ENCODE data around the gene S1PR5. TPM values are rescaled to one million over a fixed set of nuclear protein-coding genes. Genes with fewer than 3 reads are reported as not detected.

Gene S1PR5
- total and polyA plus RNA-seq, 4 donors = 0.17 to 0.56 (median 0.34) TPM

- H3K27ac ChIP-seq (ENCODE audit: low read depth in 1 of 2, low read length in 2 of 2) = no peak overlapping the region
- peaks cover 0 to 6% (median under 1%) of the 10 kb centered on the region in 4 donors for H3K4me1 ChIP-seq (ENCODE audit: control insufficient read depth in 4 of 4, insufficient read depth in 4 of 4, low read length in 3 of 4)
- no peak overlapping the region for H3K4me3 ChIP-seq (ENCODE audit: low read depth in 1 of 3, low read length in 3 of 3)
- no peaks in the 10 kb centered on the region for H3K9me3 ChIP-seq (ENCODE audit: control insufficient read depth in 4 of 4, low read length in 3 of 4)
- H3K36me3 ChIP-seq (ENCODE audit: control insufficient read depth in 4 of 4, insufficient read depth in 3 of 4, low read depth in 1 of 4, low read length in 3 of 4) = peaks cover 33 to 60% (median 46%) of the 10 kb centered on the region in 4 donors
- no peak overlapping the region for H3K9ac ChIP-seq (ENCODE audit: low read depth in 1 of 2, low read length in 2 of 2)
- 95% methylated on average over 6 of the region's 6 CpGs for WGBS
- no peaks in the 10 kb centered on the region for H3K27me3 ChIP-seq (ENCODE audit: control insufficient read depth in 4 of 4, insufficient read depth in 4 of 4, low read length in 3 of 4)
- no peak for DNase-seq (ENCODE audit: low spot score)
- TF ChIP-seq HNF4A (conservative IDR thresholded peaks at IDR 0.05) = no peak
- no peak for TF ChIP-seq SP1 (IDR thresholded peaks at IDR 0.05)
- TF ChIP-seq FOXA2 (IDR thresholded peaks at IDR 0.05) = no peak
- TF ChIP-seq REST (IDR thresholded peaks at IDR 0.05) = no peak
- no peak for TF ChIP-seq YY1 (IDR thresholded peaks at IDR 0.05)
- TF ChIP-seq JUND (IDR thresholded peaks at IDR 0.05) = no peak
- TF ChIP-seq HNF4G (IDR thresholded peaks at IDR 0.05) = no peak
- no peak for TF ChIP-seq FOXA1 (IDR thresholded peaks at IDR 0.05)
- TF ChIP-seq RAD21 (IDR thresholded peaks at IDR 0.05) = no peak
Observed at GRCh38 chr19:10550336-10550735, 33.1 kb upstream of the S1PR5 start.

- H3K4me3 ChIP-seq (ENCODE audit: low read depth in 1 of 3, low read length in 3 of 3) = no peak overlapping the region
- DNase-seq (ENCODE audit: low spot score) = no peak
- 91% methylated on average over 7 of the region's 7 CpGs for WGBS
- peaks cover 33 to 54% (median 43%) of the 10 kb centered on the region in 4 donors for H3K36me3 ChIP-seq (ENCODE audit: control insufficient read depth in 4 of 4, insufficient read depth in 3 of 4, low read depth in 1 of 4, low read length in 3 of 4)
- H3K9ac ChIP-seq (ENCODE audit: low read depth in 1 of 2, low read length in 2 of 2) = no peak overlapping the region
- TF ChIP-seq CTCF (IDR thresholded peaks at IDR 0.05; ENCODE audit: low read depth, low read length, missing input control) = no peak
- no peak for TF ChIP-seq JUND (IDR thresholded peaks at IDR 0.05)
- no peak for TF ChIP-seq ZBTB33 (IDR thresholded peaks at IDR 0.05)
- no peak for TF ChIP-seq ATF3 (IDR thresholded peaks at IDR 0.05)
- no peak for TF ChIP-seq FOXA1 (IDR thresholded peaks at IDR 0.05)
- TF ChIP-seq YY1 (IDR thresholded peaks at IDR 0.05) = no peak
- TF ChIP-seq FOXA2 (IDR thresholded peaks at IDR 0.05) = no peak
- TF ChIP-seq GABPA (IDR thresholded peaks at IDR 0.05 in 1 of 2, conservative IDR thresholded peaks at IDR 0.05 in 1 of 2) = no peak
- H3K9me3 ChIP-seq (ENCODE audit: control insufficient read depth in 4 of 4, low read length in 3 of 4) = no peaks in the 10 kb centered on the region
- H3K27ac ChIP-seq (ENCODE audit: low read depth in 1 of 2, low read length in 2 of 2) = no peak overlapping the region
- H3K4me1 ChIP-seq (ENCODE audit: control insufficient read depth in 4 of 4, insufficient read depth in 4 of 4, low read length in 3 of 4) = peaks cover 3 to 12% (median 6%) of the 10 kb centered on the region in 4 donors
- no peaks in the 10 kb centered on the region for H3K27me3 ChIP-seq (ENCODE audit: control insufficient read depth in 4 of 4, insufficient read depth in 4 of 4, low read length in 3 of 4)
Observed at GRCh38 chr19:10549733-10550132, 32.5 kb upstream of the S1PR5 start.

All from liver (tissue), 9 donors.